GM18505 (cell line): ENCODE measurements around the gene NR3C2.

Experiments used
- ATAC-seq: cut with Tn5 transposase; IDR thresholded peaks from one replicate; pipeline ENCODE4 v1.9.1; 2021; ENCODE audit not compliant: unreplicated experiment
- POLR2A ChIP-seq: IDR thresholded peaks from 4 replicates; pipeline ENCODE4 v1.6.1; 2011; ENCODE audit warnings: borderline replicate concordance; ENCODE audit not compliant: insufficient read depth, insufficient read length; ENCODE audit errors: extremely low read depth

Gene NR3C2

GRCh38 chr4:148245015-148245414 lies 197.2 kb downstream of the NR3C2 start:
- no peak for ATAC-seq
- no peak for TF ChIP-seq POLR2A

- TF ChIP-seq POLR2A, result no peak
- ATAC-seq, result no peak
Measured at GRCh38 chr4:148243837-148244236, 198.4 kb downstream of the NR3C2 start.

- TF ChIP-seq POLR2A, result no peak
- ATAC-seq, result no peak
Measured at GRCh38 chr4:148240241-148240640, 202.0 kb downstream of the NR3C2 start.

GRCh38 chr4:148239494-148239985 lies 202.7 kb downstream of the NR3C2 start:
- TF ChIP-seq POLR2A, result no peak
- ATAC-seq, result no peak

- ATAC-seq, result no peak
- no peak for TF ChIP-seq POLR2A
Measured at GRCh38 chr4:148238811-148239493, 203.3 kb downstream of the NR3C2 start.

GRCh38 chr4:148238086-148238485 lies 204.1 kb downstream of the NR3C2 start:
- ATAC-seq, result no peak
- TF ChIP-seq POLR2A, result no peak

- no peak for TF ChIP-seq POLR2A
- no peak for ATAC-seq
Measured at GRCh38 chr4:148235809-148236208, 206.4 kb downstream of the NR3C2 start.

GRCh38 chr4:148229798-148230197 lies 212.4 kb downstream of the NR3C2 start:
- no peak for TF ChIP-seq POLR2A
- no peak for ATAC-seq

GRCh38 chr4:148229028-148229427 lies 213.2 kb downstream of the NR3C2 start:
- no peak for ATAC-seq
- no peak for TF ChIP-seq POLR2A

- no peak for TF ChIP-seq POLR2A
- ATAC-seq, result no peak
Measured at GRCh38 chr4:148227147-148227546, 215.1 kb downstream of the NR3C2 start.

GRCh38 chr4:148226341-148226740 lies 215.9 kb downstream of the NR3C2 start:
- ATAC-seq, result no peak

GRCh38 chr4:148225639-148226038 lies 216.6 kb downstream of the NR3C2 start:
- TF ChIP-seq POLR2A, result no peak
- no peak for ATAC-seq

More at GRCh38 chr4:148226341-148226740, 215.9 kb downstream of the NR3C2 start:
- TF ChIP-seq POLR2A, result no peak

GRCh38 chr4:148224476-148224875 lies 217.7 kb downstream of the NR3C2 start:
- no peak for ATAC-seq
- no peak for TF ChIP-seq POLR2A

GRCh38 chr4:148222991-148223660 lies 219.1 kb downstream of the NR3C2 start:
- no peak for TF ChIP-seq POLR2A
- no peak for ATAC-seq
